Measurements from ENCODE around the gene TBX20.

The TBX20 gene

GRCh38 chr7:35253710-35254495 is at the start of gene TBX20:
Gene TBX20, minus strand, starts transcription at chr7:35254100. Its CDS starts 480 bp downstream, at chr7:35253620.
- no peak for DNase-seq (ENCODE audit: low read depth)

GRCh38 chr7:35289376-35289775 is 35.5 kb upstream of the TBX20 start:
- no peak for DNase-seq (ENCODE audit: low read depth)

- DNase-seq (ENCODE audit: low read depth) = no peak
Measured at GRCh38 chr7:35286986-35287385, 33.1 kb upstream of the TBX20 start.

- DNase-seq (ENCODE audit: low read depth) = no peak
Measured at GRCh38 chr7:35286422-35286821, 32.5 kb upstream of the TBX20 start.

- DNase-seq (ENCODE audit: low read depth) = no peak
Measured at GRCh38 chr7:35285799-35286198, 31.9 kb upstream of the TBX20 start.

- no peak for DNase-seq (ENCODE audit: low read depth)
Measured at GRCh38 chr7:35280902-35281301, 27.0 kb upstream of the TBX20 start.

GRCh38 chr7:35277359-35277758 is 23.5 kb upstream of the TBX20 start:
- DNase-seq (ENCODE audit: low read depth) = no peak

- DNase-seq (ENCODE audit: low read depth) = no peak
Measured at GRCh38 chr7:35272246-35272645, 18.3 kb upstream of the TBX20 start.

- DNase-seq (ENCODE audit: low read depth) = no peak
Measured at GRCh38 chr7:35268953-35269352, 15.1 kb upstream of the TBX20 start.

GRCh38 chr7:35267411-35267810 is 13.5 kb upstream of the TBX20 start:
- no peak for DNase-seq (ENCODE audit: low read depth)

- DNase-seq (ENCODE audit: low read depth) = no peak
Measured at GRCh38 chr7:35263396-35263795, 9.5 kb upstream of the TBX20 start.

- DNase-seq (ENCODE audit: low read depth) = no peak
Measured at GRCh38 chr7:35261476-35262285, 7.8 kb upstream of the TBX20 start.

- DNase-seq (ENCODE audit: low read depth) = no peak
Measured at GRCh38 chr7:35261041-35261440, 7.1 kb upstream of the TBX20 start.

- no peak for DNase-seq (ENCODE audit: low read depth)
Measured at GRCh38 chr7:35260246-35260645, 6.3 kb upstream of the TBX20 start.

GRCh38 chr7:35259523-35259908 is 5.6 kb upstream of the TBX20 start:
- no peak for DNase-seq (ENCODE audit: low read depth)

GRCh38 chr7:35258868-35259522 is 5.1 kb upstream of the TBX20 start:
- DNase-seq (ENCODE audit: low read depth) = no peak

GRCh38 chr7:35258125-35258867 is 4.4 kb upstream of the TBX20 start:
- no peak for DNase-seq (ENCODE audit: low read depth)

GRCh38 chr7:35257251-35258124 is 3.6 kb upstream of the TBX20 start:
- DNase-seq (ENCODE audit: low read depth) = no peak

- DNase-seq (ENCODE audit: low read depth) = no peak
Measured at GRCh38 chr7:35256256-35257175, 2.6 kb upstream of the TBX20 start.

All from T-helper 22 cell (primary cell).